Activated T-cell treated with anti-CD3 and anti-CD28 coated beads for 4 hours (primary cell): ENCODE results near the gene ICAM3.
"Not testable (repeated sequence)": the region's sequence is repeated elsewhere in the genome, so short reads cannot be mapped to it uniquely, and the experiment has no call there.

Experiments
- DNase-seq: peaks from one replicate; pipeline ENCODE4 v3.0.0-alpha.2; 2020

ICAM3 gene, protein sequence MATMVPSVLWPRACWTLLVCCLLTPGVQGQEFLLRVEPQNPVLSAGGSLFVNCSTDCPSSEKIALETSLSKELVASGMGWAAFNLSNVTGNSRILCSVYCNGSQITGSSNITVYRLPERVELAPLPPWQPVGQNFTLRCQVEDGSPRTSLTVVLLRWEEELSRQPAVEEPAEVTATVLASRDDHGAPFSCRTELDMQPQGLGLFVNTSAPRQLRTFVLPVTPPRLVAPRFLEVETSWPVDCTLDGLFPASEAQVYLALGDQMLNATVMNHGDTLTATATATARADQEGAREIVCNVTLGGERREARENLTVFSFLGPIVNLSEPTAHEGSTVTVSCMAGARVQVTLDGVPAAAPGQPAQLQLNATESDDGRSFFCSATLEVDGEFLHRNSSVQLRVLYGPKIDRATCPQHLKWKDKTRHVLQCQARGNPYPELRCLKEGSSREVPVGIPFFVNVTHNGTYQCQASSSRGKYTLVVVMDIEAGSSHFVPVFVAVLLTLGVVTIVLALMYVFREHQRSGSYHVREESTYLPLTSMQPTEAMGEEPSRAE

DNA sequence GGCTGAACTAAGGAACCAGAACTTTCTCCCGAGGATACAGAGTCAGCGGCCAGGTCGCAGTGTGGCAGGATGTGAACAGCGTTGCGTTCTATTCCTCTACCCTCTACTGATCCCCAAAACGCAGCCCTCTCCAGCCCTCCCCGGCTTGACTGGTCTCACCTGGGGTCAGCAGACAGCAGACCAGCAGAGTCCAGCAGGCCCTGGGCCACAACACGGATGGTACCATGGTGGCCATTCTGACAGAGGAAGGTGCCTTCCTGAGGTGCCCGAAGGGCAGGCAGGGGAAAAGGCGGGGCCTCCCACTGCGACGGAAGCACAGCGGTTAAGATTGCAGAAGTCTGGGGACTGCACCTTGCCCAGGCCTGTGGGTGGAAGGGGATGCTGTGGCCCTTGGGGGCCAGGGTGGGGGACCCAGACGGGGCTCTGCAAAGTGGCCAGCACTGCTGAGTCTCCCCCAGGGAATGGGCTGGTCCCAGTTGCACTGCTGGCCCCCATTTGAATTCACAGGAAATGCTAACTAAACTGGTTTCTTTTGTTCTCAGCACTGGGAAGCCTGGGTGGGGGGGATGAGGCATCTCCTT, at the start of gene ICAM3:
ICAM3 (minus strand) TSS at position 245 of the 581 bp plus-strand sequence; CDS start at position 235, 10 bp downstream.
- peak; percentile 38 for DNase-seq

DNA sequence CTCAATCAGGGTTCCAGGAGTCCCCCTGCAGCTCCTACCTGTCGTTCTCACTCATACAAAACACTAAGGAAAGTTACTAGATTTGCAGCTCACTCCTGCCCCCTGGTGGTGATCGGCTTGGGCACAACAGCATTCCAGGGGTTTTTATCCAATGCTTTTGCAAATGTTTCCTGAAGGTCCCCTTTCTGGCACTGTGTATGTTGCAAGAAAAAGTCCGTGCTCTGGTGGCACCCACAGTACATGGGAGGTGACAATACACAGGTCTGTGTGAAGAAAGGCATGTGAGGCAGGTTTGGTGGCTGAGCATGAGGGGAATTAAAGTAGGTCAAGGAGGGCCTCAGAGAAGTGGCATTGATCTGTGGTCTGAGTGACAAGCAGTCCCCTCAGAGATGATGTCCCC, 49.5 kb upstream of the ICAM3 start:
- peak; percentile 86 for DNase-seq

DNA sequence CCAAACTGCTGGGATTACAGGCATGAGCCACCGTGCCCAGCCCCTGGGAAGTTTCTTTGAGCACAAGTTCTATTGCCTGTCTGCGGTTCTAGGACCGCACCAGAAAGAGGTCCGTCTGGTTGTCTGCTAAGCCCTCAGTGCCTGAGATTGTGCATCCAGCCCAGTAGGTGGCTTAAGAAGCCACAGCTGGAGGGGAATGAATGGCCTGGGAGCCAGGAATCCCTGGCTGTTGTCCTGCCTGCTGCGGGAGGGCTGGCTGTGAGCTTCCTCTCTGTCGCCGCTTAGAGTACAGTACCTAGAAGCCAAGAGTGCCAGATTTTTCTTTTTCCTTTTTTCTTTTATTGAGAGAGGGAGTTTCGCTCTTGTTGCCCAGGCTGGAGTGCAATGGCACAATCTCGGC, 45.2 kb upstream of the ICAM3 start:
- DNase-seq: no peak

DNA sequence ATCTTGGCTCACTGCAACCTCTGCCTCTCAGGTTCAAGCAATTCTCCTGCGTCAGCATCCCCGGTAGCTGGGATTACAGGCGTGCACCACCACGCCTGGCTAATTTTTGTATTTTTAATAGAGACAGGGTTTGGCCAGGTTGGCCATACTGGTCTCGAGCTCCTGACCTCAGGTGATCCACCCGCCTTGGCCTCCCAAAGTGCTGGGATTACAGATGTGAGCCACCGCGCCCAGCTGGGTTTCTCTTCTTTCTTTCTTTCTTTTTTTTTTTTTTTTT, 43.7 kb upstream of the ICAM3 start:
- not testable (repeated sequence) for DNase-seq

DNA sequence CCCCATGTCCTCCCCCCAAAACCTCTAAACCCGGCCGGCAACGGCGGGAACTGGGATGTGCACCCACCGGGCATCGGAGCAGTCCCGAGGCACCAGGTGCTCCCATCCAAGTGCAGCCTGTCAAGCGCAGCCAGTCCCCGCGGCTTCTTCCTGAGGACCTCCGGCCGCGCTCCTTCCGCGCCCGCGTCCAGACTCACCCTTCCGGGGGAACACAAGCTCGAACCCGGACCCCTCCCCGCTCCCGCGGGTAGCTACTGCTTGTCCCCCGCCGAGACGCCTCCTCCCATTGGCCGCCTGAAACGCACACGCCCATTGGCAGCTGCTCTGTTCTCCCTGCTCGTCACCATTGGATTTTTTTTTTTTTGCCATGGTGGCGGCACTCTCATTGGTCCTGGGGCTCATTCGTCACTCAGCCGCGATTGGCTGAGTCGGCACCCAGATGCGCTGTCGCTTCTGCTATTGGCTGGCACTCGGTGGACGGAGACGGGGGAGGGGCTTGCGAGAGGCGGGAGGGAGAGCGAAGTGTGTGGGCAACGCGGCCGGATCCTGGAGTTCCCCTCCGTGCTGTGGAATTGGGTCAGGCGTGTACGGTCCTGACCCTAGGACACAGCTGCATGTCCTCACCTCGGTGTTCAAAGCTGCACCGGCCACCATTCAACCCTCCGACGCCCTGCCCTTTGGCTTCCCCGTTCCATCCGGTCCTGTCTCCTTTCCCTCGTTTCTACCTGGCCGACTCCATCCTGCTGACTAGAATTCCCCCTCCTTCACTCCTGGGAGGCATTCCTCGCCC, 41.1 kb upstream of the ICAM3 start, which contains the start of gene TYK2:
TYK2 (minus strand) TSS at position 260 of the 790 bp plus-strand sequence. CDS start 2,166 bp downstream, outside the sequence.
- peak; percentile 95 for DNase-seq

DNA sequence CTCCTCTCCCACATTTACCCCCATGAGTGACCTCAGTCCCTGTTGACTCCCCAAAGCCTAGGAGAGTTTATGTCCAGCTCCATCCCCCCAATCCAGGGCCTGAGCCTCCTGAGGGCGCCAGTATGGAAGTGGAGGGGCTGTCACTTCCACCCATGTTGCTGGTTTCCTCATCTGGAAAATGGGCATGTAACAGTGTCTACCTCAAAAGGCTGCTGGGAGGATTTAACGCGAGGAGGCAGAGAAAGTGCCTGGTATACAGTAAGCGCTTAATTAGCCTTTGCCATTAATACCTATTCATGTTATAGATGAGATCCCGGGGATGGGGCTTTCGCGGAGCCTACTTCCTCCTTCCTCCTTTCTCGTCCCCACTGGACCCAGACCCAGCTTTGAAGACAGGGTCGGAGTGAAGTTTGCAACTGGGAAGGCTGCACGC, 40.5 kb upstream of the ICAM3 start:
- DNase-seq: no peak

DNA sequence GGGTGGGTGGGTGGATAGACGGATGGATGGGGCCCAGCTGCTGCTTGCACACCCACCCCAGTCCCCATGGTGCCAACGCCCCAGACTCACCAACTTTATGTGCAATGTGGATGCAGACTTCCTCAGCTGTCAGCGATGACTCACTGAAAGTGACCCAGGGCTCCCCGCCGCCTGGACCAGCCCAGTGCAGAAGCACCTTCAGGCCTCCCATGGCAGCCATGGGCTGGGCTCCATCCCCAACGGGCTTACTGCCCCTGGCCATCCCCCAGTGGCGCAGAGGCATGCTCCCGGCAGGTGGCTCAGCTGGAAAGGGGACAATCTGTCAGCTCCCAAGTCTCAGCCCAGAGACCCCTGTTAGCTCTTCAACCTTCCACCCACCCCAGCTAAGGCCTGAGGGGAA, 38.7 kb upstream of the ICAM3 start:
- no peak for DNase-seq

DNA sequence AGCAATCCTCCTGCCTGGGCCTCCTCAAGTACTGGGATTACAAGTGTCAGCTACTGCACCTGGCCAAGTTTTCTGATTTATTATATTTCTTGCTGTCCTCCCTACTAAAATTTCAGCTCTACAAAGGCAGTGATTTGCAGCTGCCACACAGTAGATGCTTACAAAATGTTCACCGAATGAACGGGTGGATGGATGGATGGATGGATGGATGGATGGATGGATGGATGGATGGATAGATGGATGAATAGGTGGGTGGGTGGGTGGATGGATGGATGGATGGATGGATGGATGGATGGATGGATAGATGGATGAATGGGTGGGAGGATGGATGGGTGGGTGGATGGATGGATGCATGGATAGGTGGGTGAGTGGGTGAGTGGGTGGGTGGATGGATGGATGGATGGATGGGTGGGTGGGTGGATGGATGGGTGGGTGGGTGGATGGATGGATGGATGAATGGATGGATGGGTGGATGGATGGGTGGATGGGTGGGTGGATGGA, 37.8 kb upstream of the ICAM3 start:
- DNase-seq: not testable (repeated sequence)

DNA sequence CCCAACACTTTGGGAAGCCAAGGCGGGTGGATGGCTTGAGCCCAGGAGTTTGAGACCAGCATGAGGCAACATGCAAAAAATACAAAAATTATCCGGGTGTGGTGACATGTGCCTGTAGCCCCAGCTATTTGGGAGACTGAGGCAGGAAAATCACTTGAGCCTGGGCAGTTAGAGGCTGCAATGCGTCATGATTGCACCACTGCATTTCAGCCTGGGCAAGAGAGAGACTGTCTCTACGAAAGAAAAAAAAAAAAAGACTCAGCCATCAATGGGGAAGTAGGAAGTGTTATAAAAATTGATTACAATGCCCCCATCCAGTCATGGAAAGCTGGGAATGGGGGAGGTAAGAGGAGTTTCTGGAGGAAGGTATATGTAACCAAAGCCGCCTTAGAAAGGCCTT, 35.5 kb upstream of the ICAM3 start:
- DNase-seq: no peak

DNA sequence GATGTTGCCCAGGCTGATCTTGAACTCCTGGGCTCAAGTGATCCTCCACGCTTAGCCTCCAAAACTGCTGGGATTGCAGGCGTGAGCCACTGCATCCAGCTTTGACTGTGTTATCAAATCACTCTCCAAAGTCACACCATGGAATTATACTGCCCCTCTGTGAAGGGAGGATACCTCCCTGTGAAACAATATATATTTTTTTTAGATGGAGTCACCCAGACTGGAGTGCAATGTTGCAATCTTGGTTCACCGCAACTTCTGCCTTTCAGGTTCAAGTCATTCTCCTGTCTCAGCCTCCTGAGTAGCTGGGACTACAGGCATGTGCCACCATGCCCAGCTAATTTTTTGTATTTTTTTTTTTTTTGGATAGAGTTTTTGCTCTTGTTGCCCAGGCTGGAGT, 33.3 kb upstream of the ICAM3 start:
- no peak for DNase-seq

DNA sequence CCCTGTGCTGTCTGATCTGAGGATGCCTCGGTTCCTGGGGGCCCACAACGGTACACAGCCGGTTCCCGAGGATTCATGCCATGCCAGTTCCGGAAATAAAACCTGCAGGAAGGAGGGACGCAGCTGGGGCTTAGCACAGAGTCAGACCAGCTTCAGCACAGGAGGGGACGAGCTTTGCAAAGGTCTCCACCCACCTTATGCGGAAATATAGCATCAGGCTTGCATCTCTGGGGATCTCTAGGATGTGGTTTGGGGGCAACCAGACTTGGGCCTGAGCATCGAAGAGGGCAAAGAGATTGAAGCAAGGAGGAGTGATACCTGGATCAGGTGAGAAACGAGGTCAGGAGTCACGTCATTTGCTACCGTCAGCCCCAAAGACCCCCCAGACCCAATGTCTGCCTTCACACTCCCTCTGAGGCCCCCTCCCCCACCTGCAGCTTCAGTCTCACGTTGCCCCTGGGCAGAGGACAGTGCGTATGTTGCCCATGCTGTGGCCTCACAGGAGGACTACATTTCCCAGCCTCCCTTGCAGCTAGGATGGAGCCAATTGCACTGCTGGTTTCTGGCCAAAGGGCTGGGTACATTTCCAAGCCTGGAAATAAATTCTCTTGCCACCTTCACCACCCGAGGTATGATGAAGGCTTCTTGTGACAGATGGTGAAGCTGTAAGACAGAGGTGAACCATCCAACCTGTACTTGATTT, 28.8 kb upstream of the ICAM3 start:
- DNase-seq: no peak

DNA sequence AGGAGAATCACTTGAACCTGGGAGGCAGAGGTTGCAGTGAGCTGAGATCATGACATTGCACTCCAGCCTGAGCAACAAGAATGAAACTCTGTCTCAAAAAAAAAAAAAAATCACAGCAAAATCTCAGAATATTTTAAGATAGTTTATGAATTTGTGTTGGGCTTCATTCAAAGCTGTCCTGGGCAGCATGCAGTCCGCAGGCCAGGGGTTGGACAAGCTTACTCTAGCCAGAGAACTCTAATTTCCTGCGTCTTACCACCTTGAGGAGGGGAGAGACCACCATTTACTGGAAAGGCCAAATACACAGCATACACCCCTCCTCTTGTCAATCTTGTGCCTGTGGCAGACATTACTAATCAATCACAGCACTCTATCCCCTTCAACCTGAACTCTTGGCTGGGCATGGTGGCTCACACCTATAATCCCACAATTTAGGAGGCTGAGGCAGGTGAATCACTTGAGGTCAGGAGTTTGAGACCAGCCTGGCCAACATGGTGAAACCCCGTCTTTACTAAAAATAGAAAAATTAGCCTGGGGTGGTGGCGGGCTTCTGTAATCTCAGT, 27.6 kb upstream of the ICAM3 start:
- DNase-seq: not testable (repeated sequence)

DNA sequence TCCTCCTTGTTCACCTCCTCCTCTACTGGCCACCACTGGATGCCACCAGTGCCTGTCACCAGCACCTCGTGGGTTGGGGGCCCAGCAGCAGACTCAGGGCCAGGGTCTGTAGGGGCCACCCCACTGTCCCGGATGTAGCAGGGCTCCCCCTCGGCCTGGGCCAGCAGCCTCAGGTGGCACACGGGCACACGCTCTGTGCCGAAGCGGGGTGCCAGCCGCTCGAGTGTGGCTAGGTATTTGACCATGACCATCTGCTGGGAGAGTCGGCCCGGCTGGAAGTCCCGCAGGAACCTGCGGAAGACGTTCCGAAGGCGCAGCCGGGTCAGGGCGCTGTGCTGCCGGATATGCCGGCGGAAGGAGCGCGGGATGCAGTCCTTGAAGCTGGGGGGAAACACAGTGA, 26.1 kb upstream of the ICAM3 start:
- DNase-seq: no peak

DNA sequence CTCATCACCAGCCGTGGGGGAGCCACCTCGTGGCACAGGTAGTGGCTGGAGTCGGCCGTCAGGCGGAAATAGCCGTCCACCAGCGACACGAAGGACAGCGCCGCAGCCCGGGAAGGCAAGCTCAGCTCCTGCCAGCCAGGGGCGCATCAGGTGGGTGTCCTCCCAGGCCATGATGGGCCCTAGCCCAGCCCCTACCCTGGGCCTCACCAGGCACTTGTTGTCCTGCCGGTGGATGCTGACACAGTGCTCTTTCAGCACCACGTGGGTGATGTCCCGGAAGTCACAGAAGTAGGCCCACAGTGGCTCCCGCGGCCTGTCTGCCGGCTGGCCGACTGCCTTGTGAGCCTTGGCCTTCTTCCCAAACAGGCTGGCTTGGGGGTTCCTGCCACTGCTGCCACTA, 25.2 kb upstream of the ICAM3 start:
- DNase-seq: no peak

DNA sequence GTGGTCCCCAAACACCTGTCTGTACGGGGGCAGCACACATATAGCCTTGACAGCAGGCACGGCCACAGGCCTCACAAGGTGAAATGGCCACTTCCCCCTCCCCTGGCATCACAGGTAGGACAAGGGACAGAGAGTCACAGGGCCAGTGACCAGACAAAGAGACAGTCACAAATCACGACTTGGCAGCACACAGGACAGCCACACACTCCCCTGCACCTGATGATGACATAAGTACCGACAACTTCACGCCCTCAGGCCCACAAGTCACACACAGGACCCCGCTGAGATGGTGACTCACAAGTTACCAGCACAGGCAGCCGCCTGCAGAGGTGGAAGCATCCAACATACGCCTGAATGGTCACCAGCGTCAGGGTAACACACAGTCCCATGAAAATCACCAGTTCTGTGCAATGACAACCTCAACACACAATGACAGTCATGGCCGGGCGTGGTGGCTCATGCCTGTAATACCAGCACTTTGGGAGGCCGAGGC, 24.4 kb upstream of the ICAM3 start:
- DNase-seq: no peak

DNA sequence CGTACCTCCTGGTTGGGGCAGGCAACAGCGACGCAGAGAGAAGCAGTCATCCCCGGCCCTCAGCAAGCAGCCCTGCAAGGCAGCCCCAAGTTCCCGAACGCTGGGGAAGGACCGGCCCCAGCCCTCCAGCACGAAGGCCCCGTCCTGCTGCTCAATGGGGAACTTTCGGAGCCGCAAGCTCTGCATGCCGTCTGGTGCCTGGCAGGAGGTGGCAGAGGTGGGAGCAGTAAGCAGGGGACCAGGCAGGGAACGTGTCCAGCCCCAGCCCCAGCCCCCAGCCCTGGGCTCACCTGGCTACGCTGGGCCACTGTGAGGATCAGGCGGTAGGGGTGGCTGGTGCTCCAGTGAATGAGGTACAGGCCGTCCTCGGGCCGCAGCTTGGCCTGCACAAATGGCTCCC, 22.8 kb upstream of the ICAM3 start:
- no peak for DNase-seq

DNA sequence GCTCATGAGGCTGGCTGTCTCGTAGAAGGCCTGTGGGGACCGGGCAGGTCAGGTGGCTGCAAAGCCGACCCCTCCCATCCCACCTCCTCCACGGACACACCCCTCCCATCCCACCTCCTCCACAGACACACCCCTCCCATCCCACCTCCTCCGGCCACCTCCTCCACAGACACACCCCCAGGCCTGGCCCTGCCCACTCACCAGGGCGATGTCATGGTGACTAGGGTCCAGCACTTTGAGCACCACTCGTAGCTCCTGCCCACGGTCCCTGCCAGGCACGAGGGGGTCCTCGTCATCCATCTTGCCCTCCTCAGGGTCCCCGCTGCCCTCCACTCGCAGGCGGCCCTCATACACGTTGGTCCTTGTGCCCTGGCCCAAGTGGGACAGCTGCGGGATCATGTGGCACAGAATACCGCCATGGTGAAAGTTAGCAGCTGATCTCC, 22.2 kb upstream of the ICAM3 start:
- DNase-seq: no peak

DNA sequence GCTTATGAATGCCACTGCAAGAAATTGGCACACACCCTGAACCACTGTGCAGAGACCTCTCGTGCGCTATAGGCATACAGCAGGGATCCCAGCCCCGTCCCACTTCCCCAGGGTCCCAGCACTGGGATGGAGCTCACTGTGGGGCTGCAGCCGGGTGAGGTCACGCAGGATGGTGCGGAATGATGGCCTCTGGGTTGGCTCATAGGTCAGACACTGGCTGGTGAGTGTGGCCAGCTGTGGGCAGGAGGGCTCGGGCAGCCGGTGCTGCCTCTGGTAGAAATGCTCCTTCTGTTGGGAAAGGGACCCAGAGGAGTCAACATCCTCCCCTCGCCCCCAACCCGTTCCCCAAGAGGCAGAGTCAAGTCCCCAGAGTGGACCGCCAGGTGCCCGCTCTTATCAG, 17.0 kb upstream of the ICAM3 start:
- DNase-seq: no peak

DNA sequence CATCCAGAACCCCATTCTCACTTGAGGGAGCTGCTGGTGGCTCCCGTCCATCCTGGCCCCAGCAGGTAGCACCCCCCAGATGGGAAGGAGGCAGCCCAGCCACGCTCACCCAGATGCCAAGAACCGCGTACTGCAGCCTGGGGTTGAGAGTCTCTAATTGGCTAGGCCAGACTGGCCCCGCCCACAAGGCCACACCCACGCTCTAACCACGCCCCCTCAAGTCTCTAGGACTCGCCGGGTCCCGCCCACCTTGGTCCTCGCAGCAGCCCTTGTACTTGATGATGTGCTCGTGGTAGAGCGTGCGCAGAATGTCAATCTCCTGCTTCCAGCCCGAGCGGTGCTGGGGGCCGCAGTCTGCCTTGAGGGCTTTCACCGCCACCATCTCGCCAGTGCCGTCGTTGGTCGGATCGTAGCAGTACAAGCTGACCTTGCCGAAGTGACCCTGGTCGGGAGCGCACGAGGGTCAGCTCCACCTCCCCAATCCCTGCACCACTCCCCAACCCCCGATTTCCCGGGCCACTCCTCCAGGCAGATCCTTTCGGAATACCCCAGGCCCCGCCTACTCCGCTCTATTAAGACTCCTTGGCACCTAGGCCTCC, 14.5 kb upstream of the ICAM3 start:
- no peak for DNase-seq

DNA sequence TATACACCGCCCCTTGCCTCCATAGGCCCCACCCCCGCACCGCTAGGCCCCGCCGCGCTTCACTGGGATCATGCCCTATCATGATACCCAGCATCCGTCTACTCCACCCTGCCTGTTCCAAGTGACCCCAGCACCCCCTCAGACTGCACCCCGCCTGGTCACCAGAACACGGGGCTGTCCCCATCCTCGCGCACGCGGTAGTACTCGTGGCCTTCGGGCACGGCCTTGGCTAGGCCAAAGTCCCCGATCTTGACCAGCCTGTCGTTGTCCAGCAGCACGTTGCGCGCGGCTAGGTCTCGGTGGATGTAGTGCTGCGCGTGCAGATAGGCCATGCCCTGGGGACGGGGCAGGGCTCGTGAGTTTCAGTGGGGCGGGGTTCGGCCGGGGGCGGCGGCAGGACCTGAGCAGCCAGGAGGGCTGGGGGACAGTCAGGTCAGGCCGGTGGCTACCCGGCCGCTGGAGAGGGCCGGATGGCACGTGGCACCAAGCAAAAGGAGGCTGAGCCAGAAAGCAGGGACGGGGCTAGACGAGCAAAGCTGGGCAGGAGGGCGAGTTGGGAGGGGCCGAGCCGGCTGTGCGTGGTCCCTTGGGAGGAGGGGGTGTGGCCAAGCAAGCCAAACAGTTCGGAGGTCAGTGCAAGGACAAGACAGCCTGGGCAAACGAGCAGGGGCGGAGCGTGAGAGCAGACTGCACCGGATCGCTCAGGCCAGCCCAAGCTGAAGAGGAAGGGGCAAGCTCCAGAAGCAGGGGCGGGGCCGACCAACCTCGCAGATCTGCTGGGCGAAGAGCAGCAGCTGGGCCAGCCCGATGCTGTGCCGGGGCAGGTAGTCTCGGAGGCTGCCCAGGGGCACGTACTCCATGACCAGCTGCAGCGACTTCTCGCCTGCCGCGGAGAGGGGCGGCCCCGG, 13.6 kb upstream of the ICAM3 start:
- no peak for DNase-seq

DNA sequence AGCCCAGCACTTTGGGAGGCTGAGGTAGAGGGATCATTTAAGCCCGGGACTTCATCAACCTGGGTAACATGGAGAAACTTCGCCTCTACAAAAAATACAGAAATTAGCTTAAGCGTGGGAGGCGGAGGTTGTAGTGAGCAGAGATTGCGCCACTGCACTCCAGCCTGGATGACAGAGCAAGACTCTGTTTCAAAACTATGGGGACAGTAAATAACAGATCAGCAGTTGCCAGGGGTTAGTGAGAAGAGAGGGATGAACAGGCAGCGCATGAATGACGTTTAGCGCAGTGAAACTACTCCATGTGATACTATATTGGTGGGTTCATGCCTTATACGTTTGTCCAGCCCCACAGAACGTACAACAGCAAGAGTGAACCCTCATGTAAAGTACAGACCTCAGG, 7.1 kb upstream of the ICAM3 start:
- DNase-seq: no peak
